GM12874 (cell line): ENCODE data around the gene MAML1.

ENCODE experiments used
- TF ChIP-seq, protein P1 (sequence below): IDR thresholded peaks from 2 replicates; pipeline ENCODE4 v1.5.1; 2011; ENCODE audit warnings: low read depth, mild to moderate bottlenecking, control low read depth, low read length, moderate library complexity; ENCODE audit not compliant: insufficient read depth

MAML1 gene, protein sequence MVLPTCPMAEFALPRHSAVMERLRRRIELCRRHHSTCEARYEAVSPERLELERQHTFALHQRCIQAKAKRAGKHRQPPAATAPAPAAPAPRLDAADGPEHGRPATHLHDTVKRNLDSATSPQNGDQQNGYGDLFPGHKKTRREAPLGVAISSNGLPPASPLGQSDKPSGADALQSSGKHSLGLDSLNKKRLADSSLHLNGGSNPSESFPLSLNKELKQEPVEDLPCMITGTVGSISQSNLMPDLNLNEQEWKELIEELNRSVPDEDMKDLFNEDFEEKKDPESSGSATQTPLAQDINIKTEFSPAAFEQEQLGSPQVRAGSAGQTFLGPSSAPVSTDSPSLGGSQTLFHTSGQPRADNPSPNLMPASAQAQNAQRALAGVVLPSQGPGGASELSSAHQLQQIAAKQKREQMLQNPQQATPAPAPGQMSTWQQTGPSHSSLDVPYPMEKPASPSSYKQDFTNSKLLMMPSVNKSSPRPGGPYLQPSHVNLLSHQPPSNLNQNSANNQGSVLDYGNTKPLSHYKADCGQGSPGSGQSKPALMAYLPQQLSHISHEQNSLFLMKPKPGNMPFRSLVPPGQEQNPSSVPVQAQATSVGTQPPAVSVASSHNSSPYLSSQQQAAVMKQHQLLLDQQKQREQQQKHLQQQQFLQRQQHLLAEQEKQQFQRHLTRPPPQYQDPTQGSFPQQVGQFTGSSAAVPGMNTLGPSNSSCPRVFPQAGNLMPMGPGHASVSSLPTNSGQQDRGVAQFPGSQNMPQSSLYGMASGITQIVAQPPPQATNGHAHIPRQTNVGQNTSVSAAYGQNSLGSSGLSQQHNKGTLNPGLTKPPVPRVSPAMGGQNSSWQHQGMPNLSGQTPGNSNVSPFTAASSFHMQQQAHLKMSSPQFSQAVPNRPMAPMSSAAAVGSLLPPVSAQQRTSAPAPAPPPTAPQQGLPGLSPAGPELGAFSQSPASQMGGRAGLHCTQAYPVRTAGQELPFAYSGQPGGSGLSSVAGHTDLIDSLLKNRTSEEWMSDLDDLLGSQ

DNA sequence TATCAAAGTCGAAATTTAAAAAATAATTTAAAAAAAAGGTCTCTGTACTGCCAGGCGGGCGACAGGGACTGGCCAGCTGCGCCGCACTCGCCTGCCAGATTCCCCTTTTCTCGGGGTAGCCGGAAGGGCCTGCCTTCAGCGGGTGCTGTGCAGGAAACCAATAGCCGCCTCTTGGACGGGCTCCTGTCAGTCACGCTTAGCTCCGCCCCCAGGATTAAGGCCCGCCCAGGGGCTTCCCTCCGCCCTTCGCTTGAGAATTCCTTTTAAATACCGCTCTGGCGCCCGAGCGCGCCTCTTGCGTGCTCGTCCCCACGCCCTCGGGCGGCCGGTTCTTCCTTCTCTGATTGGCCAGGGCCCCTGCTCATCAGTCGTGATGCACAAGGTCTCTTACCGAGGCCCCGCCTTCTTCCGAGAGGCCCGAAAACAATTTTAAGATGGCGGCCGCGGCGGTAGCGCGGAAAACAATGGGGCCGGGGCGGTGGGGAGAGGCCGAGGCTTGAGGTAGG is at the start of gene MAML1:
Gene MAML1, plus strand, starts transcription at position 411 of the 506 bp plus-strand sequence. CDS start 291 bp downstream, outside the sequence.
- TF ChIP-seq, protein P1, sequence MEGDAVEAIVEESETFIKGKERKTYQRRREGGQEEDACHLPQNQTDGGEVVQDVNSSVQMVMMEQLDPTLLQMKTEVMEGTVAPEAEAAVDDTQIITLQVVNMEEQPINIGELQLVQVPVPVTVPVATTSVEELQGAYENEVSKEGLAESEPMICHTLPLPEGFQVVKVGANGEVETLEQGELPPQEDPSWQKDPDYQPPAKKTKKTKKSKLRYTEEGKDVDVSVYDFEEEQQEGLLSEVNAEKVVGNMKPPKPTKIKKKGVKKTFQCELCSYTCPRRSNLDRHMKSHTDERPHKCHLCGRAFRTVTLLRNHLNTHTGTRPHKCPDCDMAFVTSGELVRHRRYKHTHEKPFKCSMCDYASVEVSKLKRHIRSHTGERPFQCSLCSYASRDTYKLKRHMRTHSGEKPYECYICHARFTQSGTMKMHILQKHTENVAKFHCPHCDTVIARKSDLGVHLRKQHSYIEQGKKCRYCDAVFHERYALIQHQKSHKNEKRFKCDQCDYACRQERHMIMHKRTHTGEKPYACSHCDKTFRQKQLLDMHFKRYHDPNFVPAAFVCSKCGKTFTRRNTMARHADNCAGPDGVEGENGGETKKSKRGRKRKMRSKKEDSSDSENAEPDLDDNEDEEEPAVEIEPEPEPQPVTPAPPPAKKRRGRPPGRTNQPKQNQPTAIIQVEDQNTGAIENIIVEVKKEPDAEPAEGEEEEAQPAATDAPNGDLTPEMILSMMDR, result no peak

DNA sequence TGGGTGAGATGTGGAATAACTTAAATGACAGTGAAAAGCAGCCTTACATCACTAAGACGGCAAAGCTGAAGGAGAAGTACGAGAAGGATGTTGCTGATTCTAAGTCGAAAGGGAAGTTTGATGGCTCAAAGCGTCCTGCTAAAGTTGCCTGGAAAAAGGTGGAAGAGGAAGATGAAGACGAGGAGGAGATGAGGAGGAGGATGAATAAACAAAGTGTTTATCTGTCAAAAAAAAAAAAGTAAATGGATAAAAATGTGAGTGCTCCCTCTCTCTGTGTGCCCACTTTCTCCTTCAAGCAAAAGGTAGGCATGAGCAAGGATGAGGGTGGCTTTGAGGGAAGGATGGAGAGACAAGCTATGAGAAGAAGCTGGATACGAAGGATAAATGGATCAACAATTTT is 38.1 kb upstream of the MAML1 start:
- TF ChIP-seq, protein P1, result no peak

DNA sequence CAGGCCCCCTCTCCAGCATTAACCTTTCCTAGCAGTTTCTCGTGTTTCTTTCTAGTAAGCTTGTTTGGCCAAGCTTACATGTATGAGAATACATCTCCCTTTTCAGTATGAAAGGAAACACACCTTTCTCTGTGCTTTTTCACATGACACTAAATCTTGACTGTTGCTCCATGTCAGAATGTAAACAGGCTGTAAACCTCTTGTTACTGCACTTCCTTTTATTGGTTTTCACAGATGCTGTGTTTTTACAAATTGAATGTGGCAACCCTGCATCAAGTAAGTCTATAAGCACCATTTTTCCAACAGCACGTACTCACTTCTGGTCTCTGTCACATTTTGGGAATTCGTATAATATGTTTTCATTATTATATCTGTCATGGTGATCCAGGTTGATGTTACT is 36.0 kb upstream of the MAML1 start:
- TF ChIP-seq, protein P1, result no peak

DNA sequence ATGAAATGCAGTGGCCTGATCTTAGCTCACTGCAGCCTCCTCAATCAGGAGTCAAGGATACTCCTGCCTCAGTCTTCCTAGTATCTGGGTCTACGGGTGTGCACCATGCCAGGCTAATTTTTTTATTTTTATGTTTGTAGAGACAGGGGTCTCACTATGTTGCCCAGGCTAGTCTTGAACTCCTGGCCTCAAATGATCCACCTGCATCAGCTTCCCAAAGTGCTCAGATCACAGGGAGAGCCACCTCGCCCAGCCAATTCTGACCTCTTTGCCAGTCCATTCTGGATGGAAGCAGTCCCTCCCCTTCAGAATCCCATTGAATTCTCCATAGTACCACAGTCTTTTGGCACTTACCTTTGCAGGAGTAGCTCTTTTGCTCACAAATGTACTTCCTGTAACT is 35.5 kb upstream of the MAML1 start:
- TF ChIP-seq, protein P1, result no peak

DNA sequence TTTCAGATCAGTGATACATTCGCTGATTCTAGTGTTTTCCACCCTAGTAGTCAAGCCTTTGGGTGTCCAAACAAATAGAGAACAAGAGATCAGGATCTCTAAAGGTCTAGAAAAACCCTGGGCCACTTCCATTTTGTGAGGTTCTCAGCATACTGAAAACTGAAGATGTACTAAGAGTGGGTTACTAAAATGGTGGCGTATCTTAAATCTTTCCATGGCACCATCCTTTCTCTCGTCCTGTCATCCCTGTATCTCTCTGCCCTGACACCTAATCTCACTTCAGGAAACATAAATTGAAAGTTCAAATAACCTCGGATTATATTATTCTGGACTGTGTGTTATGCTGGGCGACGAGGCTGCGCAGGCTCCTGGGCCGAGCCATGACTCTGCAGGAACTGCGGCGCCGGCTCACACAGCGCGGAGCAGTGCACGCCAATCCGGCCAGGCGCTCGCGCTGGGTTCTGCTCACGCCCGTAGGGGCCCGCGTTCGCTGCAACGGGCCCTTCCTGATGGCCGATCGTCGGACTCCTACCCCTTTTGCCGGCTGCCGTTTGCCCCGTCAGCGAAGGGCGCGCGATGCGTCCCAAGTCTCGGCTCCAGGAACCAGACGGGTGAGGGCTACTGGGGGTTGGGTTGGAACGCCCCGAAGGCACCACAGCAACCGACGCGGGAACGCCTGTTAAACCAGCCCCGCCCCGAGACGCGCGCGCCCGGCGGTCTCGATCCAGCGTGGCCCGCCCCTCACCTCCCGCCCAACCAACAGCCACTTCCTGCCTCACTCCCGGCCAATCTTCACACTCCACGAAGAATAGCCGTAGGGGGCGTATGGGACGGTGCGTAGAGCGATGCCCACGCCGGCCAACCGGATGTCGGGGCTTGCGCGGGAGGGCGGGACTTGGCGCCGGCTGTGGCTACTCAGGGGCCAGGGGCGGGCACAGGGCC is 34.4 kb upstream of the MAML1 start:
- TF ChIP-seq, protein P1, result no peak

DNA sequence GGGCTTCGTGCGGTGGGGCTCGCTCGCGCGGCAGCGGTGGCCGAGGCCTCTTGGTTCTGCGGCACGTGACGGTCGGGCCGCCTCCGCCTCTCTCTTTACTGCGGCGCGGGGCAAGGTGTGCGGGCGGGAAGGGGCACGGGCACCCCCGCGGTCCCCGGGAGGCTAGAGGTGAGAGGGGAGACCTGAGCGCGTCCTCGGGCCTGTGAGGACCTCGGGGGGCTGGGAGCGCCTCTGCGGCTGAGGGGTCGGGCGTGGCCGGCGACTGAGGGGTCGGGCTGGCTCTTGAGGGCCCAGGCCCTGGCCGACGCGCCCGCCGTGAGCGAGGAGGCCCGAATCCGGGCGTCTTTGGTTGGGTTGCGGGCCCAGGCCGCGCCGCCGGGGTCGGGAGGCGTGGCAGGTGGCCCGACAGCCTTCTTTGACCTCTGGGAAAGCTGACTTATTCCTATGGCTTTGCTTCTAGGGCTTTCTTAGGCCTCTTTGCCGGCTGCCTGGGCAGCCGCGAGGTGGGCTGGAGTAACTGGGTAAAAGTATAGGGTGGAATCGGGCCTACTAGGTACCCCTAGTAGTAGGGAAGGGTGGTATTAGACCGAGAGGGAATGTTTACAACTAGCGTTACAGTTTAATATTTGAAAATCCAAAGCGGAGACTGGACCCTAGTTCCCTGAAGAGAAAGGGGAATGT is 33.5 kb upstream of the MAML1 start, which contains the start of gene CANX:
Gene CANX, plus strand, starts transcription at position 33 of the 681 bp plus-strand sequence. CDS start 6,715 bp downstream, outside the sequence.
- TF ChIP-seq, protein P1, result no peak
